HG03442 (cell line): ENCODE data around the gene RIPOR1.

ENCODE experiments used
- ATAC-seq: cut with Tn5 transposase; IDR thresholded peaks from one replicate; pipeline ENCODE4 v1.9.1; 2021; ENCODE audit warnings: mild to moderate bottlenecking, moderate library complexity; ENCODE audit not compliant: unreplicated experiment

The RIPOR1 gene

GRCh38 chr16:67539271-67539670 is 10.6 kb downstream of the RIPOR1 start:
- ATAC-seq, result no peak

- no peak for ATAC-seq
Measured at GRCh38 chr16:67539691-67540635, 11.3 kb downstream of the RIPOR1 start.

GRCh38 chr16:67540756-67541155 is 12.1 kb downstream of the RIPOR1 start:
- ATAC-seq, result no peak

GRCh38 chr16:67541391-67542263 is 13.0 kb downstream of the RIPOR1 start:
- no peak for ATAC-seq

- ATAC-seq, result no peak
Measured at GRCh38 chr16:67542464-67542863, 13.8 kb downstream of the RIPOR1 start.

GRCh38 chr16:67543036-67543435 is 14.4 kb downstream of the RIPOR1 start:
- ATAC-seq, result no peak

GRCh38 chr16:67543582-67543981 is 15.0 kb downstream of the RIPOR1 start:
- no peak for ATAC-seq

- no peak for ATAC-seq
Measured at GRCh38 chr16:67544329-67544841, 15.8 kb downstream of the RIPOR1 start.

GRCh38 chr16:67544844-67545664 is 16.4 kb downstream of the RIPOR1 start:
- ATAC-seq, result no peak

GRCh38 chr16:67545665-67546024 is 17.0 kb downstream of the RIPOR1 start:
- no peak for ATAC-seq

GRCh38 chr16:67546091-67546501 is 17.5 kb downstream of the RIPOR1 start:
- ATAC-seq, result no peak

- ATAC-seq, result no peak
Measured at GRCh38 chr16:67546761-67547422, 18.3 kb downstream of the RIPOR1 start.

GRCh38 chr16:67547423-67548264 is 19.0 kb downstream of the RIPOR1 start:
- no peak for ATAC-seq

- no peak for ATAC-seq
Measured at GRCh38 chr16:67548265-67549126, 19.9 kb downstream of the RIPOR1 start.

GRCh38 chr16:67549240-67549639 is 20.6 kb downstream of the RIPOR1 start:
- no peak for ATAC-seq

GRCh38 chr16:67549936-67550335 is 21.3 kb downstream of the RIPOR1 start:
- no peak for ATAC-seq

GRCh38 chr16:67551091-67551490 is 22.5 kb downstream of the RIPOR1 start:
- ATAC-seq, result no peak

- no peak for ATAC-seq
Measured at GRCh38 chr16:67551972-67552371, 23.3 kb downstream of the RIPOR1 start.
